CD4-positive, alpha-beta T cell treated with Interleukin-2 at 100 ng/mL for 4 hours (primary cell): ENCODE results near the gene TRIOBP.

Experiments used
- DNase-seq: peaks from one replicate; pipeline ENCODE4 v3.0.0-alpha.2; 2020; ENCODE audit warnings: low spot score

The TRIOBP gene

GRCh38 chr22:37824674-37825641 lies 128.1 kb downstream of the TRIOBP start:
- no peak for DNase-seq
